Measurements from ENCODE around the gene SFI1.

- TF ChIP-seq POLR2A (IDR thresholded peaks at IDR 0.05) (no peak), CTCF (IDR thresholded peaks at IDR 0.05) (no peak)
Measured at GRCh38 chr22:31659246-31659645, 162.9 kb downstream of the SFI1 start.
